HepG2 (cell line): Measurements from ENCODE around the gene RDH8. TPM values are rescaled to one million over a fixed set of nuclear protein-coding genes. Genes with fewer than 3 reads are reported as not detected.

ENCODE experiments used
- AKAP8 ChIP-seq: sonication (generic); formaldehyde crosslinking; IDR thresholded peaks from 2 replicates; pipeline ENCODE4 v1.5.1; 2020; ENCODE audit warnings: mild to moderate bottlenecking, missing genetic modification reagents
- ATF7-NPFF ChIP-seq: sonication (generic); formaldehyde crosslinking; IDR thresholded peaks from 2 replicates; pipeline ENCODE4 v1.8.1; 2023; ENCODE audit warnings: mild to moderate bottlenecking, low read depth, missing genetic modification reagents, moderate library complexity
- IRF1 ChIP-seq: sonication (generic); formaldehyde crosslinking; IDR thresholded peaks from 2 replicates; pipeline ENCODE4 v1.4.0; 2020; ENCODE audit warnings: low read depth, mild to moderate bottlenecking, missing genetic modification reagents
- SRY ChIP-seq: sonication (generic); formaldehyde crosslinking; IDR thresholded peaks from 2 replicates; pipeline ENCODE4 v1.8.0; 2022; ENCODE audit warnings: mild to moderate bottlenecking, missing genetic modification reagents
- ZNF713 ChIP-seq: sonication (generic); formaldehyde crosslinking; IDR thresholded peaks from 2 replicates; pipeline ENCODE4 v1.4.0; 2020; ENCODE audit warnings: mild to moderate bottlenecking, missing genetic modification reagents
- polyA plus RNA-seq, 8 experiments: library from polyadenylated mRNA; depleted of rRNA in 3 of 8; stranded (reverse) in 7 of 8; unstranded in 1 of 8; fragments of >200 nt; fragmentation: Illumina TruSeq in 4 of 8; extraction: Trizol in 4 of 8; gene quantifications; 2 replicates each; pipeline versions ENCODE4 v1.2.1 to v1.2.3, GENCODE V29; 2011 to 2016; ENCODE audit warnings: low read depth in 4 of 8, missing spikeins in 1 of 8, mixed read lengths in 1 of 8; ENCODE audit not compliant: insufficient read depth in 1 of 8
- total RNA-seq, 5 experiments: library from RNA; depleted of rRNA; stranded (reverse); fragments of >200 nt; fragmentation: Illumina TruSeq; extraction: Trizol; gene quantifications; 2 replicates each; pipeline ENCODE4 v1.2.3, GENCODE V29; 2016; ENCODE audit warnings: low read depth in 1 of 5
- TF ChIP-seq, protein P1 (sequence below): sonication (generic); formaldehyde crosslinking; IDR thresholded peaks from 2 replicates; pipeline ENCODE4 v1.4.0; 2020; ENCODE audit warnings: missing genetic modification reagents, borderline replicate concordance
- TF ChIP-seq, protein P2 (sequence below): sonication (generic); formaldehyde crosslinking; IDR thresholded peaks from 2 replicates; pipeline ENCODE4 v1.4.0; 2020; ENCODE audit warnings: missing genetic modification reagents, borderline replicate concordance
- TF ChIP-seq, protein P3 (sequence below): sonication (generic); formaldehyde crosslinking; conservative IDR thresholded peaks from 2 replicates; pipeline ENCODE4 v1.4.0; 2020; ENCODE audit warnings: missing genetic modification reagents

Gene RDH8
- total and polyA plus RNA-seq, 2 of the 13 experiments (the other 11 are each of a cell fraction or from before 2014, with no cell fraction given) = not detected

GRCh38 chr19:9971166-9971897, 42.0 kb upstream of the RDH8 start (continued):
- TF ChIP-seq, protein P1, sequence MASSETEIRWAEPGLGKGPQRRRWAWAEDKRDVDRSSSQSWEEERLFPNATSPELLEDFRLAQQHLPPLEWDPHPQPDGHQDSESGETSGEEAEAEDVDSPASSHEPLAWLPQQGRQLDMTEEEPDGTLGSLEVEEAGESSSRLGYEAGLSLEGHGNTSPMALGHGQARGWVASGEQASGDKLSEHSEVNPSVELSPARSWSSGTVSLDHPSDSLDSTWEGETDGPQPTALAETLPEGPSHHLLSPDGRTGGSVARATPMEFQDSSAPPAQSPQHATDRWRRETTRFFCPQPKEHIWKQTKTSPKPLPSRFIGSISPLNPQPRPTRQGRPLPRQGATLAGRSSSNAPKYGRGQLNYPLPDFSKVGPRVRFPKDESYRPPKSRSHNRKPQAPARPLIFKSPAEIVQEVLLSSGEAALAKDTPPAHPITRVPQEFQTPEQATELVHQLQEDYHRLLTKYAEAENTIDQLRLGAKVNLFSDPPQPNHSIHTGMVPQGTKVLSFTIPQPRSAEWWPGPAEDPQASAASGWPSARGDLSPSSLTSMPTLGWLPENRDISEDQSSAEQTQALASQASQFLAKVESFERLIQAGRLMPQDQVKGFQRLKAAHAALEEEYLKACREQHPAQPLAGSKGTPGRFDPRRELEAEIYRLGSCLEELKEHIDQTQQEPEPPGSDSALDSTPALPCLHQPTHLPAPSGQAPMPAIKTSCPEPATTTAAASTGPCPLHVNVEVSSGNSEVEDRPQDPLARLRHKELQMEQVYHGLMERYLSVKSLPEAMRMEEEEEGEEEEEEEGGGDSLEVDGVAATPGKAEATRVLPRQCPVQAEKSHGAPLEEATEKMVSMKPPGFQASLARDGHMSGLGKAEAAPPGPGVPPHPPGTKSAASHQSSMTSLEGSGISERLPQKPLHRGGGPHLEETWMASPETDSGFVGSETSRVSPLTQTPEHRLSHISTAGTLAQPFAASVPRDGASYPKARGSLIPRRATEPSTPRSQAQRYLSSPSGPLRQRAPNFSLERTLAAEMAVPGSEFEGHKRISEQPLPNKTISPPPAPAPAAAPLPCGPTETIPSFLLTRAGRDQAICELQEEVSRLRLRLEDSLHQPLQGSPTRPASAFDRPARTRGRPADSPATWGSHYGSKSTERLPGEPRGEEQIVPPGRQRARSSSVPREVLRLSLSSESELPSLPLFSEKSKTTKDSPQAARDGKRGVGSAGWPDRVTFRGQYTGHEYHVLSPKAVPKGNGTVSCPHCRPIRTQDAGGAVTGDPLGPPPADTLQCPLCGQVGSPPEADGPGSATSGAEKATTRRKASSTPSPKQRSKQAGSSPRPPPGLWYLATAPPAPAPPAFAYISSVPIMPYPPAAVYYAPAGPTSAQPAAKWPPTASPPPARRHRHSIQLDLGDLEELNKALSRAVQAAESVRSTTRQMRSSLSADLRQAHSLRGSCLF (CRISPR knock-in tag) = no peak
- TF ChIP-seq AKAP8 (CRISPR knock-in tag) (no peak), ATF7-NPFF (CRISPR knock-in tag) (no peak), IRF1 (CRISPR knock-in tag) (no peak), ZNF713 (CRISPR knock-in tag) (no peak), SRY (no peak)
- TF ChIP-seq, protein P2, sequence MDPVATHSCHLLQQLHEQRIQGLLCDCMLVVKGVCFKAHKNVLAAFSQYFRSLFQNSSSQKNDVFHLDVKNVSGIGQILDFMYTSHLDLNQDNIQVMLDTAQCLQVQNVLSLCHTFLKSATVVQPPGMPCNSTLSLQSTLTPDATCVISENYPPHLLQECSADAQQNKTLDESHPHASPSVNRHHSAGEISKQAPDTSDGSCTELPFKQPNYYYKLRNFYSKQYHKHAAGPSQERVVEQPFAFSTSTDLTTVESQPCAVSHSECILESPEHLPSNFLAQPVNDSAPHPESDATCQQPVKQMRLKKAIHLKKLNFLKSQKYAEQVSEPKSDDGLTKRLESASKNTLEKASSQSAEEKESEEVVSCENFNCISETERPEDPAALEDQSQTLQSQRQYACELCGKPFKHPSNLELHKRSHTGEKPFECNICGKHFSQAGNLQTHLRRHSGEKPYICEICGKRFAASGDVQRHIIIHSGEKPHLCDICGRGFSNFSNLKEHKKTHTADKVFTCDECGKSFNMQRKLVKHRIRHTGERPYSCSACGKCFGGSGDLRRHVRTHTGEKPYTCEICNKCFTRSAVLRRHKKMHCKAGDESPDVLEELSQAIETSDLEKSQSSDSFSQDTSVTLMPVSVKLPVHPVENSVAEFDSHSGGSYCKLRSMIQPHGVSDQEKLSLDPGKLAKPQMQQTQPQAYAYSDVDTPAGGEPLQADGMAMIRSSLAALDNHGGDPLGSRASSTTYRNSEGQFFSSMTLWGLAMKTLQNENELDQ (CRISPR knock-in tag) = no peak
- TF ChIP-seq, protein P3, sequence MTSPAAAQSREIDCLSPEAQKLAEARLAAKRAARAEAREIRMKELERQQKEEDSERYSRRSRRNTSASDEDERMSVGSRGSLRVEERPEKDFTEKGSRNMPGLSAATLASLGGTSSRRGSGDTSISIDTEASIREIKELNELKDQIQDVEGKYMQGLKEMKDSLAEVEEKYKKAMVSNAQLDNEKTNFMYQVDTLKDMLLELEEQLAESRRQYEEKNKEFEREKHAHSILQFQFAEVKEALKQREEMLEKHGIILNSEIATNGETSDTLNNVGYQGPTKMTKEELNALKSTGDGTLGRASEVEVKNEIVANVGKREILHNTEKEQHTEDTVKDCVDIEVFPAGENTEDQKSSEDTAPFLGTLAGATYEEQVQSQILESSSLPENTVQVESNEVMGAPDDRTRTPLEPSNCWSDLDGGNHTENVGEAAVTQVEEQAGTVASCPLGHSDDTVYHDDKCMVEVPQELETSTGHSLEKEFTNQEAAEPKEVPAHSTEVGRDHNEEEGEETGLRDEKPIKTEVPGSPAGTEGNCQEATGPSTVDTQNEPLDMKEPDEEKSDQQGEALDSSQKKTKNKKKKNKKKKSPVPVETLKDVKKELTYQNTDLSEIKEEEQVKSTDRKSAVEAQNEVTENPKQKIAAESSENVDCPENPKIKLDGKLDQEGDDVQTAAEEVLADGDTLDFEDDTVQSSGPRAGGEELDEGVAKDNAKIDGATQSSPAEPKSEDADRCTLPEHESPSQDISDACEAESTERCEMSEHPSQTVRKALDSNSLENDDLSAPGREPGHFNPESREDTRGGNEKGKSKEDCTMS (CRISPR knock-in tag) = no peak
- TF ChIP-seq, all 625 proteins: peak for 0
